OCI-LY7 (cell line): ENCODE data around the gene DSTYK. TPM values are rescaled to one million over a fixed set of nuclear protein-coding genes. Genes with fewer than 3 reads are reported as not detected.

Experiments used
- BruUV-seq: library from RNA; stranded (reverse); fragments of 400-500 nt; replicated peaks from 2 replicates; lab custom pipeline; 2021; lab: Mats Ljungman, UMichigan
- CTCF ChIA-PET: fragments of 300-600 bp; sonication (Branson Sonifier 250); formaldehyde crosslinking; loops from one replicate; lab custom pipeline; 2022; ENCODE audit warnings: antibody characterized with exemption; ENCODE audit not compliant: unreplicated experiment; lab: Charles Lee
- POLR2A ChIA-PET: fragments of 300-600 bp; sonication (Branson Sonifier 250); formaldehyde crosslinking; loops from one replicate; lab custom pipeline; 2022; ENCODE audit warnings: antibody characterized with exemption; lab: Charles Lee
- DNase-seq: peaks from one replicate; pipeline ENCODE4 v3.0.0-alpha.2; 2015; ENCODE audit warnings: low spot score
- H2AFZ ChIP-seq: fragments of 200-600 bp; sonication (generic), shearing (Covaris generic); 2 replicates; pipeline ENCODE4 v1.6.1; 2014; ENCODE audit warnings: mild to moderate bottlenecking, antibody characterized with exemption, low read length, moderate library complexity
- H3K27ac ChIP-seq: fragments of 200-600 bp; sonication (generic); 2 replicates; pipeline ENCODE4 v1.5.1; 2014; ENCODE audit warnings: mixed run types, low read depth, mild to moderate bottlenecking, moderate library complexity, low read length, inconsistent platforms; ENCODE audit not compliant: poor library complexity, severe bottlenecking
- H3K36me3 ChIP-seq: fragments of 200-600 bp; sonication (generic); 2 replicates; pipeline ENCODE4 v1.6.1; 2014; ENCODE audit warnings: mild to moderate bottlenecking, antibody characterized with exemption, low read length, moderate library complexity, mixed read lengths; ENCODE audit not compliant: insufficient read depth
- H3K4me1 ChIP-seq: fragments of 200-600 bp; sonication (generic); 2 replicates; pipeline ENCODE4 v1.5.1; 2014; ENCODE audit warnings: mild to moderate bottlenecking, low read length; ENCODE audit not compliant: insufficient read depth, poor library complexity, severe bottlenecking
- H3K4me2 ChIP-seq: fragments of 200-600 bp; sonication (generic); 2 replicates; pipeline ENCODE4 v1.6.1; 2014; ENCODE audit warnings: mild to moderate bottlenecking, low read length
- H3K4me3 ChIP-seq: fragments of 200-600 bp; sonication (generic); 2 replicates; pipeline ENCODE4 v1.5.1; 2014; ENCODE audit warnings: mild to moderate bottlenecking, low read depth, low read length; ENCODE audit not compliant: poor library complexity, severe bottlenecking
- H3K79me2 ChIP-seq: fragments of 200-600 bp; sonication (generic); 2 replicates; pipeline ENCODE4 v1.6.1; 2016; ENCODE audit warnings: low read depth, mild to moderate bottlenecking, low read length, moderate library complexity, mixed read lengths; ENCODE audit not compliant: insufficient read depth
- H3K9me2 ChIP-seq: fragments of 200-600 bp; sonication (generic); 2 replicates; pipeline ENCODE4 v1.6.1; 2016; ENCODE audit warnings: mild to moderate bottlenecking, low read length, mixed read lengths; ENCODE audit not compliant: insufficient read depth
- H3K9me3 ChIP-seq: fragments of 200-600 bp; sonication (generic); 2 replicates; pipeline ENCODE4 v1.6.1; 2014; ENCODE audit warnings: mild to moderate bottlenecking, mixed run types, low read length, mixed read lengths
- H4K20me1 ChIP-seq: fragments of 200-600 bp; sonication (generic); 2 replicates; pipeline ENCODE4 v1.6.1; 2014; ENCODE audit warnings: mild to moderate bottlenecking, antibody characterized with exemption, low read length, moderate library complexity, mixed read lengths; ENCODE audit not compliant: insufficient read depth
- CTCF ChIP-seq: fragments of 200-600 bp; sonication (generic); conservative IDR thresholded peaks from 2 replicates; pipeline ENCODE4 v1.5.1; 2014; ENCODE audit warnings: mild to moderate bottlenecking, antibody characterized with exemption, low read length, moderate library complexity, mixed read lengths
- EZH2phosphoT487 ChIP-seq: fragments of 200-600 bp; sonication (generic); IDR thresholded peaks from 2 replicates; pipeline ENCODE4 v1.6.1; 2018; ENCODE audit warnings: low read depth, borderline replicate concordance, mild to moderate bottlenecking, mixed run types, antibody characterized with exemption, low read length, moderate library complexity, mixed read lengths
- intact Hi-C: fragments of 100-400 bp; cut with micrococcal nuclease; formaldehyde crosslinking; loops from one replicate; pipeline ENCODE4 v1.10.0; 2022; ENCODE audit not compliant: unreplicated experiment
- total RNA-seq, 2 experiments: library from RNA; depleted of rRNA in 1 of 2; stranded (reverse); fragments of >200 nt in 1 of 2; shearing (Covaris generic) in 1 of 2; gene quantifications; 2 replicates each; pipeline ENCODE4 v1.2.3, GENCODE V29; 2014 to 2022

The DSTYK gene
- total RNA-seq, 2 experiments from 2014 or later = 4.7 to 6.6 TPM

GRCh38 chr1:205108464-205108863 lies 103.0 kb downstream of the DSTYK start:
- H3K9me2 ChIP-seq = no peaks in the 10 kb centered on the region
- TF ChIP-seq CTCF (no peak), EZH2phosphoT487 (no peak)
- no peaks in the 10 kb centered on the region for H3K4me1 ChIP-seq
- no peak overlapping the region for H3K4me3 ChIP-seq
- H3K79me2 ChIP-seq = no peaks in the 10 kb centered on the region
- H3K4me2 ChIP-seq = no peak overlapping the region
- H3K9me3 ChIP-seq = no peaks in the 10 kb centered on the region
- H3K27ac ChIP-seq = no peak overlapping the region
- no peak overlapping the region for H2AFZ ChIP-seq
- no TSS peak for BruUV-seq
- H3K36me3 ChIP-seq = peaks cover 86% of the 10 kb centered on the region
- intact Hi-C loops = no loop called here
- ChIA-PET CTCF (no interaction called here), POLR2A (interaction anchor here (0.8 to 0.9 kb wide), 2 partner anchors 23 to 28 kb away, joined by 3 read pairs; no protein-coding TSS in a partner anchor)
- H4K20me1 ChIP-seq = no peaks in the 10 kb centered on the region
- no peak for DNase-seq

GRCh38 chr1:205107327-205107726 lies 104.2 kb downstream of the DSTYK start:
- H3K9me2 ChIP-seq = no peaks in the 10 kb centered on the region
- BruUV-seq = no TSS peak
- no peaks in the 10 kb centered on the region for H3K79me2 ChIP-seq
- DNase-seq = no peak
- no peaks in the 10 kb centered on the region for H3K9me3 ChIP-seq
- intact Hi-C loops = no loop called here
- no peak overlapping the region for H3K4me2 ChIP-seq
- CTCF ChIA-PET = no interaction called here
- peaks cover 87% of the 10 kb centered on the region for H3K36me3 ChIP-seq
- no peak overlapping the region for H2AFZ ChIP-seq
- TF ChIP-seq EZH2phosphoT487 (no peak), CTCF (no peak)
- no peaks in the 10 kb centered on the region for H3K4me1 ChIP-seq
- POLR2A ChIA-PET = no interaction called here
- no peak overlapping the region for H3K4me3 ChIP-seq
- no peak overlapping the region for H3K27ac ChIP-seq
- no peaks in the 10 kb centered on the region for H4K20me1 ChIP-seq

- TF ChIP-seq CTCF = no peak
- no peak for TF ChIP-seq EZH2phosphoT487
- Histone ChIP-seq H3K4me2 (no peak overlapping the region), H3K27ac (no peak overlapping the region), H2AFZ (no peak overlapping the region), H3K79me2 (no peaks in the 10 kb centered on the region), H3K9me3 (no peaks in the 10 kb centered on the region), H3K36me3 (peaks cover 97% of the 10 kb centered on the region), H3K9me2 (no peaks in the 10 kb centered on the region), H4K20me1 (no peaks in the 10 kb centered on the region), H3K4me3 (no peak overlapping the region), H3K4me1 (no peaks in the 10 kb centered on the region)
- intact Hi-C loops = no loop called here
- BruUV-seq = no TSS peak
- CTCF ChIA-PET = no interaction called here
- no peak for DNase-seq
- POLR2A ChIA-PET = interaction anchor here (0.6 kb wide), 1 partner anchor 93 kb away, joined by 4 read pairs; no protein-coding TSS in a partner anchor
Observed at GRCh38 chr1:205102404-205102803, 109.1 kb downstream of the DSTYK start.
